PC-3 (cell line): ENCODE data around the gene LAMA2.

Source experiments
- CTCF ChIP-seq: fragments of 300-600 bp; sonication (generic); conservative IDR thresholded peaks from 2 replicates; pipeline ENCODE4 v1.5.1; 2017; ENCODE audit warnings: antibody characterized with exemption, low read depth, mild to moderate bottlenecking, low read length
- EZH2 ChIP-seq: fragments of 300-600 bp; sonication (generic); IDR thresholded peaks from one replicate; pipeline ENCODE4 v1.6.1; 2017; ENCODE audit warnings: antibody characterized with exemption, mild to moderate bottlenecking, low read length; ENCODE audit not compliant: unreplicated experiment
- EZH2phosphoT487 ChIP-seq: fragments of 300-600 bp; sonication (generic); IDR thresholded peaks from 2 replicates; pipeline ENCODE4 v1.6.1; 2018; ENCODE audit warnings: mild to moderate bottlenecking, antibody characterized with exemption, low read length, borderline replicate concordance

- TF ChIP-seq CTCF, result no peak
- no peak for TF ChIP-seq EZH2
- no peak for TF ChIP-seq EZH2phosphoT487
Measured at GRCh38 chr6:129192458-129192989, 309.6 kb downstream of the LAMA2 start.
